SK-N-SH (cell line): ENCODE results near the gene TBC1D9B. TPM values are rescaled to one million over a fixed set of nuclear protein-coding genes. Genes with fewer than 3 reads are reported as not detected.

ENCODE experiments used
- CTCF ChIA-PET: fragments of 300-600, 350-600 bp; formaldehyde crosslinking; extraction: SDS; loops from one replicate; lab custom pipeline; 2021; lab: Yijun Ruan, JAX
- POLR2A ChIA-PET: fragments of 350-600 bp; sonication (Branson Sonifier 250); formaldehyde crosslinking; extraction: SDS; loops from one replicate; lab custom pipeline; 2020; ENCODE audit warnings: antibody characterized with exemption, inconsistent platforms; lab: Yijun Ruan, JAX
- DNase-seq: peaks from one replicate; pipeline ENCODE4 v3.0.0; 2012
- H2AFZ ChIP-seq: fragments of 200-600 bp; sonication (generic); 2 replicates; pipeline ENCODE4 v1.8.1; 2016; ENCODE audit warnings: antibody characterized with exemption, mild to moderate bottlenecking, low read depth
- H3F3A ChIP-seq: fragments of 200-600 bp; sonication (generic); replicated peaks from 2 replicates; pipeline ENCODE3; 2016; ENCODE audit warnings: antibody characterized with exemption, mild to moderate bottlenecking; ENCODE audit not compliant: insufficient read depth
- H3K27ac ChIP-seq, 2 experiments: fragments of 200-500 bp in 1 of 2; fragments of 200-600 bp in 1 of 2; sonication (Bioruptor generic) in 1 of 2; sonication (generic), shearing (Covaris generic) in 1 of 2; 2 replicates each; pipeline versions ENCODE4 v1.5.1 to v1.6.1; 2014 to 2016; ENCODE audit warnings: low read depth in 2 of 2, inconsistent platforms in 1 of 2, low read length in 1 of 2, mild to moderate bottlenecking in 1 of 2, mixed read lengths in 1 of 2
- H3K27me3 ChIP-seq: fragments of 200-600 bp; sonication (generic), shearing (Covaris generic); 2 replicates; pipeline ENCODE4 v1.6.1; 2016; ENCODE audit warnings: mixed run types; ENCODE audit not compliant: insufficient read depth
- H3K36me3 ChIP-seq, 2 experiments: fragments of 200-500 bp in 1 of 2; fragments of 200-600 bp in 1 of 2; sonication (Bioruptor generic) in 1 of 2; sonication (generic) in 1 of 2; replicated peaks in 1 of 2; 2 replicates each; pipeline versions ENCODE3 to v1.5.1; 2014 to 2016; ENCODE audit warnings: low read length in 1 of 2, mild to moderate bottlenecking in 1 of 2; ENCODE audit not compliant: insufficient read depth in 2 of 2, control insufficient read depth in 1 of 2
- H3K4me1 ChIP-seq, 2 experiments: fragments of 200-500 bp in 1 of 2; fragments of 200-600 bp in 1 of 2; sonication (Bioruptor generic) in 1 of 2; sonication (generic), shearing (Covaris generic) in 1 of 2; 2 replicates each; pipeline versions ENCODE4 v1.5.1 to v1.6.1; 2014 to 2016; ENCODE audit warnings: low read depth in 1 of 2, low read length in 1 of 2, mixed run types in 1 of 2; ENCODE audit not compliant: insufficient read depth in 2 of 2, control insufficient read depth in 1 of 2
- H3K4me2 ChIP-seq: fragments of 200-600 bp; sonication (generic), shearing (Covaris generic); 2 replicates; pipeline ENCODE4 v1.6.1; 2017; ENCODE audit warnings: mixed run types
- H3K4me3 ChIP-seq, 2 experiments: fragments of 200-500 bp in 1 of 2; fragments of 200-600 bp in 1 of 2; sonication (Bioruptor generic) in 1 of 2; sonication (generic), shearing (Covaris generic) in 1 of 2; 2 replicates each; pipeline versions ENCODE4 v1.5.1 to v1.8.1; 2014 to 2016; ENCODE audit warnings: low read depth in 2 of 2, inconsistent platforms in 1 of 2, low read length in 1 of 2, mild to moderate bottlenecking in 1 of 2, mixed read lengths in 1 of 2, moderate library complexity in 1 of 2
- H3K79me2 ChIP-seq: fragments of 200-600 bp; sonication (generic); 2 replicates; pipeline ENCODE4 v1.8.1; 2017; ENCODE audit warnings: mild to moderate bottlenecking; ENCODE audit not compliant: insufficient read depth
- H3K9ac ChIP-seq: fragments of 200-600 bp; sonication (generic); 2 replicates; pipeline ENCODE4 v1.6.1; 2017; ENCODE audit warnings: mixed run types
- H3K9me2 ChIP-seq: fragments of 200-600 bp; sonication (generic); 2 replicates; pipeline ENCODE4 v1.6.1; 2017; ENCODE audit warnings: mixed run types
- H3K9me3 ChIP-seq: fragments of 200-600 bp; sonication (generic); 2 replicates; pipeline ENCODE4 v1.6.1; 2017; ENCODE audit warnings: mixed run types, mild to moderate bottlenecking, moderate library complexity
- H4K20me1 ChIP-seq: fragments of 200-600 bp; sonication (generic); 2 replicates; pipeline ENCODE4 v1.6.1; 2017; ENCODE audit warnings: mild to moderate bottlenecking, mixed run types; ENCODE audit not compliant: insufficient read depth
- CTCF ChIP-seq: fragments of 200-600 bp; sonication (generic); IDR thresholded peaks from 2 replicates; pipeline ENCODE4 v1.6.1; 2017; ENCODE audit warnings: antibody characterized with exemption, mild to moderate bottlenecking, moderate library complexity
- ELF1 ChIP-seq: IDR thresholded peaks from 2 replicates; pipeline ENCODE4 v1.4.0; 2012
- EP300 ChIP-seq, 2 experiments: IDR thresholded peaks; 2 replicates each; pipeline versions ENCODE4 v1.4.0 to v1.6.1; 2012; ENCODE audit warnings: borderline replicate concordance in 1 of 2, low read depth in 1 of 2, low read length in 1 of 2
- EZH2phosphoT487 ChIP-seq: fragments of 200-600 bp; sonication (generic); IDR thresholded peaks from 2 replicates; pipeline ENCODE4 v1.6.1; 2017; ENCODE audit warnings: low read depth, mixed run types, mild to moderate bottlenecking, antibody characterized with exemption, moderate library complexity, borderline replicate concordance
- FOSL2 ChIP-seq: IDR thresholded peaks from 2 replicates; pipeline ENCODE4 v1.4.0; 2012; ENCODE audit warnings: low read depth, mild to moderate bottlenecking, moderate library complexity, borderline replicate concordance
- FOXJ3 ChIP-seq: sonication (generic); formaldehyde crosslinking; IDR thresholded peaks from 2 replicates; pipeline ENCODE4 v1.5.1; 2020; ENCODE audit warnings: mild to moderate bottlenecking, missing genetic modification reagents
- GATA2 ChIP-seq: sonication (generic); formaldehyde crosslinking; IDR thresholded peaks from 2 replicates; pipeline ENCODE4 v1.5.0; 2020; ENCODE audit warnings: mild to moderate bottlenecking, missing genetic modification reagents
- IRF3 ChIP-seq: fragments of 150-350 bp; IDR thresholded peaks from 2 replicates; pipeline ENCODE4 v1.6.1; 2016; ENCODE audit warnings: mild to moderate bottlenecking, low read depth, low read length
- MAX ChIP-seq: IDR thresholded peaks from 2 replicates; pipeline ENCODE4 v1.4.0; 2012; ENCODE audit warnings: low read depth
- NFIC ChIP-seq: IDR thresholded peaks from 2 replicates; pipeline ENCODE4 v1.4.0; 2012; ENCODE audit warnings: borderline replicate concordance
- RAD21 ChIP-seq: IDR thresholded peaks from 2 replicates; pipeline ENCODE4 v1.6.1; 2012; ENCODE audit warnings: mild to moderate bottlenecking, low read length
- REST ChIP-seq: IDR thresholded peaks from 2 replicates; pipeline ENCODE4 v1.6.1; 2012; ENCODE audit warnings: mild to moderate bottlenecking, low read depth, low read length, moderate library complexity
- SIN3A ChIP-seq: IDR thresholded peaks from 2 replicates; pipeline ENCODE4 v1.6.1; 2012; ENCODE audit warnings: low read depth, mild to moderate bottlenecking, low read length, moderate library complexity, borderline replicate concordance
- TAF1 ChIP-seq: IDR thresholded peaks from 2 replicates; pipeline ENCODE4 v1.6.1; 2012; ENCODE audit warnings: low read depth, mild to moderate bottlenecking, low read length, moderate library complexity, borderline replicate concordance
- TCF12 ChIP-seq: IDR thresholded peaks from 2 replicates; pipeline ENCODE4 v1.4.0; 2012
- USF2 ChIP-seq: fragments of 150-350 bp; IDR thresholded peaks from 2 replicates; pipeline ENCODE4 v1.6.1; 2017; ENCODE audit warnings: antibody characterized with exemption, low read length, low read depth, borderline replicate concordance
- YY1 ChIP-seq: IDR thresholded peaks from 2 replicates; pipeline ENCODE4 v1.4.0; 2012; ENCODE audit warnings: low read depth, mild to moderate bottlenecking
- ZBTB33 ChIP-seq: IDR thresholded peaks from 2 replicates; pipeline ENCODE4 v1.4.0; 2012; ENCODE audit warnings: low read depth, borderline replicate concordance
- WGBS: methylation state at CpG from one replicate; pipeline ENCODE4 v1.1.6; 2017; ENCODE audit warnings: low lambda C conversion rate; 5-methylcytosine and 5-hydroxymethylcytosine counted together
- polyA plus RNA-seq, 3 experiments: library from polyadenylated mRNA; depleted of rRNA; stranded (reverse); fragments of >200 nt; gene quantifications; 2 replicates each; pipeline ENCODE4 v1.2.3, GENCODE V29; 2012

The TBC1D9B gene
- polyA plus RNA-seq, 1 of the 3 experiments (the other 2 are of a cell fraction), result 75.6 TPM

GRCh38 chr5:179879690-179880010, 28.0 kb downstream of the TBC1D9B start (continued):
- TF ChIP-seq TAF1 (no peak), GATA2 (no peak), IRF3 (no peak), CTCF (no peak)
- TF ChIP-seq, all 33 proteins: peak for 0

- peaks cover 15% of the 10 kb centered on the region for H3K9me3 ChIP-seq
- peaks cover 38 to 49% of the 10 kb centered on the region in 2 experiments for H3K36me3 ChIP-seq
- H2AFZ ChIP-seq, result no peak overlapping the region
- H3K79me2 ChIP-seq, result no peaks in the 10 kb centered on the region
- no peak overlapping the region for H3K27ac ChIP-seq
- H3K4me1 ChIP-seq, result no peaks in the 10 kb centered on the region
- no peak for DNase-seq
- POLR2A ChIA-PET, result no interaction called here
- H3K4me3 ChIP-seq, result no peak overlapping the region
- H3K4me2 ChIP-seq, result no peak overlapping the region
- no peak overlapping the region for H3K9ac ChIP-seq
- CTCF ChIA-PET, result no interaction called here
- no peaks in the 10 kb centered on the region for H3F3A ChIP-seq
- no peaks in the 10 kb centered on the region for H4K20me1 ChIP-seq
- H3K27me3 ChIP-seq, result no peaks in the 10 kb centered on the region
- WGBS, result 100% methylated on average over 12 of the region's 31 CpGs
- no peaks in the 10 kb centered on the region for H3K9me2 ChIP-seq
- TF ChIP-seq MAX (no peak), EZH2phosphoT487 (no peak), EP300 (IDR thresholded peaks at IDR 0.05; ENCODE audit: borderline replicate concordance in 1 of 2, low read depth in 1 of 2, low read length in 1 of 2) (no peak), USF2 (no peak), RAD21 (no peak), REST (no peak), NFIC (no peak), TCF12 (no peak), FOSL2 (no peak), ELF1 (no peak), YY1 (no peak), SIN3A (no peak), ZBTB33 (no peak), FOXJ3 (CRISPR knock-in tag) (no peak), GATA2 (no peak)
Observed at GRCh38 chr5:179879003-179879689, 28.6 kb downstream of the TBC1D9B start.
